Parathyroid adenoma (tissue), 2 donors: ENCODE measurements around the gene LYZL6.

ENCODE experiments used
- H2AFZ ChIP-seq: fragments of 300-600 bp; sonication (generic); one replicate; pipeline ENCODE4 v1.7.0; 2017; ENCODE audit warnings: antibody characterized with exemption, mild to moderate bottlenecking
- H3K27ac ChIP-seq: fragments of 300-600 bp; sonication (generic); one replicate; pipeline ENCODE4 v1.7.0; 2017
- H3K27me3 ChIP-seq: fragments of 300-600 bp; sonication (generic); one replicate; pipeline ENCODE4 v1.7.0; 2017; ENCODE audit warnings: low read length; ENCODE audit not compliant: control insufficient read depth, insufficient read depth
- H3K36me3 ChIP-seq: fragments of 300-600 bp; sonication (generic); one replicate; pipeline ENCODE4 v1.7.0; 2017; ENCODE audit warnings: low read length; ENCODE audit not compliant: control insufficient read depth, insufficient read depth
- H3K4me1 ChIP-seq: fragments of 300-600 bp; sonication (generic); one replicate; pipeline ENCODE4 v1.7.0; 2017; ENCODE audit warnings: control low read depth
- H3K4me2 ChIP-seq: fragments of 300-600 bp; sonication (generic); one replicate; pipeline ENCODE4 v1.7.0; 2017; ENCODE audit warnings: low read length
- H3K4me3 ChIP-seq: fragments of 300-600 bp; sonication (generic); one replicate; pipeline ENCODE4 v1.7.0; 2017; ENCODE audit warnings: low read depth, low read length
- H3K79me2 ChIP-seq: fragments of 300-600 bp; sonication (generic); one replicate; pipeline ENCODE4 v1.7.0; 2017; ENCODE audit warnings: control low read depth
- H3K9ac ChIP-seq: fragments of 300-600 bp; sonication (generic); one replicate; pipeline ENCODE4 v1.7.0; 2017; ENCODE audit warnings: mild to moderate bottlenecking
- H3K9me3 ChIP-seq: fragments of 300-600 bp; sonication (generic); one replicate; pipeline ENCODE4 v1.7.0; 2017; ENCODE audit warnings: low read length; ENCODE audit not compliant: control insufficient read depth
- CTCF ChIP-seq: fragments of 300-600 bp; sonication (generic); IDR thresholded peaks from one replicate; pipeline ENCODE4 v1.7.0; 2017; ENCODE audit warnings: antibody characterized with exemption, mild to moderate bottlenecking
- donor health status: primary hyperparathyroidism.

The LYZL6 gene

GRCh38 chr17:35918665-35919064, 24.8 kb downstream of the LYZL6 start:
- Histone ChIP-seq H3K4me2 (no peak overlapping the region), H3K4me1 (no peaks in the 10 kb centered on the region), H3K27ac (no peak overlapping the region), H3K27me3 (no peaks in the 10 kb centered on the region), H3K36me3 (no peaks in the 10 kb centered on the region), H3K9me3 (no peaks in the 10 kb centered on the region), H3K9ac (no peak overlapping the region), H3K79me2 (no peaks in the 10 kb centered on the region), H3K4me3 (no peak overlapping the region), H2AFZ (no peak overlapping the region)
- TF ChIP-seq CTCF, result no peak

- no peak for TF ChIP-seq CTCF
- no peak overlapping the region for H3K4me2 ChIP-seq
- no peak overlapping the region for H2AFZ ChIP-seq
- H3K4me1 ChIP-seq, result no peaks in the 10 kb centered on the region
- no peaks in the 10 kb centered on the region for H3K79me2 ChIP-seq
- no peak overlapping the region for H3K9ac ChIP-seq
- no peaks in the 10 kb centered on the region for H3K9me3 ChIP-seq
- no peaks in the 10 kb centered on the region for H3K36me3 ChIP-seq
- H3K27ac ChIP-seq, result no peak overlapping the region
- H3K27me3 ChIP-seq, result no peaks in the 10 kb centered on the region
- no peak overlapping the region for H3K4me3 ChIP-seq
These were observed 25.8 kb downstream of the LYZL6 start for GRCh38 chr17:35917519-35918213.

GRCh38 chr17:35915153-35915964, 28.2 kb downstream of the LYZL6 start:
- Histone ChIP-seq H3K9me3 (no peaks in the 10 kb centered on the region), H3K4me1 (no peaks in the 10 kb centered on the region), H3K4me3 (no peak overlapping the region), H3K79me2 (no peaks in the 10 kb centered on the region), H3K4me2 (no peak overlapping the region), H3K9ac (no peak overlapping the region), H2AFZ (no peak overlapping the region), H3K27me3 (no peaks in the 10 kb centered on the region), H3K36me3 (no peaks in the 10 kb centered on the region), H3K27ac (no peak overlapping the region)
- no peak for TF ChIP-seq CTCF

GRCh38 chr17:35914354-35914753, 29.2 kb downstream of the LYZL6 start:
- no peak for TF ChIP-seq CTCF

More at GRCh38 chr17:35914354-35914753, 29.2 kb downstream of the LYZL6 start:
- Histone ChIP-seq H3K4me3 (no peak overlapping the region), H3K27ac (no peak overlapping the region), H3K4me2 (no peak overlapping the region), H3K9me3 (no peaks in the 10 kb centered on the region), H3K9ac (no peak overlapping the region), H3K27me3 (no peaks in the 10 kb centered on the region), H3K4me1 (no peaks in the 10 kb centered on the region), H3K79me2 (no peaks in the 10 kb centered on the region), H3K36me3 (no peaks in the 10 kb centered on the region), H2AFZ (no peak overlapping the region)
